NCI-H510A treated with DMSO at 0.1 percent for 48 hours (cell line): ENCODE measurements around the gene LLGL1.

ENCODE experiments used
- DNase-seq: peaks from one replicate; lab custom pipeline; 2025; lab: John Stamatoyannopoulos, UW

Gene LLGL1

DNA sequence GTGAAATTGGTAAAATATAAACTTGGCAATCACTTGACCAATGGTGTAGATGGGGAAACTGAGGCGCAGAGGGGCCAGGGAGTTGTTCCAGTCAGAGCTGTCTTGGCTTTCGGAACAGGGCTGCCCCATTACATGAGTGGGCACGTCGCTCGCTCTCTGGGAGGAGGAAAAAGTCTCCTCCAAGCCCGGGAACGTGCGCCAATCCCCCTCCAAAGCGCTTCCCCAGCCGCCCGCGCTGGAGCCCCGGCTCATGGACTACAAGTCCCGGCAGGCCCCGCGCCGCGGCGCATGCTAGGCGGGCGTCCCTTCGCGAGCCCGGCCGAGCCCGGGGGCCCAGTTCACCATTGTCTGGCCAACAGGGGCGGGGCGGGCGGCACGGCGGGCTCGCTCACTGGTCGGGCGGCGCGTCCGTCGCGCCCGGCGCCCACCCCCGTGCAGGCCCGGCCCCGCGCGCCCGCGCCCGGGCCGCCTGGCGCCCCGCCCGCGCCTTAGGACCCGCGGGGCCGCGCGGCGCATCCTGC is at the start of gene LLGL1:
Gene LLGL1 (plus strand): TSS at position 515 of the 521 bp plus-strand sequence. CDS start 48 bp downstream, outside the sequence.
- peak; percentile 88 for DNase-seq

DNA sequence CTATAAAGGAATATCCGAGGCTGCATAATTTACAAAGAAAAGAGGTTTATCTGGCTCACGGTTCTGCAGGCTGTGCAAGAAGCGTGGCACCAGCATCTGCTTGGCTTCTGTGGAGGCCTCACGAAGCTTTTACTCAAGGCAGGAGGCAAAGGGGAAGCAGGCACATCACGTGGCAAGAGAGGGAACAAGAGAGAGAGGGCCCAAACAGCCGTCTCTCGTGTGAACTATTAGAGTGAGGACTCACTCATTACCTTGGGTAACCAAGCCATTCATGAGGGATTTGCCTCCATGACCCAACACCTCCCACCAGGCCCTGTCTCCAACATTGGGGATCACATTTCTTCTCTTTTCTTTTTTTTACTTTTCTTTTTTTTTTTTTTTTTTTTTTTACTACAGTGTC is 49.3 kb upstream of the LLGL1 start:
- DNase-seq, result no peak

DNA sequence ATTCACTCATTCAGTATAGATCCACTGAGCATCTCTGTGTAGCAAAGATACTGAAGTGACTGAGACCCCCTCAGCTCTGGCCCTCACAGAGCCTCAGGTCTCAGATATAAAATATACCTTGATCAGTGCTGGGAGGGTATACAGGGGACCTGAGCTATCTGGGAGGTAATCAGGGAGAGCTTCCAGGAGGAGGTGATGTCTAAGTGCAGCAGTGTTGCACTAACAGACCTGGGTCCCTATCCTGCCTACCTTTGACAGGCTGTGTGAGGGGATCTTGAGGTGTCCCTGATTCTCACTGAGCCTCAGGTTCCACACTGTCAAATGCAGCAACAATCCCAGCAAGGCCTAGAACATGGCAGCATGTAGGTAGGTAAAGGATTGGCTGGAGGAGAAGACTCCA is 48.3 kb upstream of the LLGL1 start:
- DNase-seq, result no peak

DNA sequence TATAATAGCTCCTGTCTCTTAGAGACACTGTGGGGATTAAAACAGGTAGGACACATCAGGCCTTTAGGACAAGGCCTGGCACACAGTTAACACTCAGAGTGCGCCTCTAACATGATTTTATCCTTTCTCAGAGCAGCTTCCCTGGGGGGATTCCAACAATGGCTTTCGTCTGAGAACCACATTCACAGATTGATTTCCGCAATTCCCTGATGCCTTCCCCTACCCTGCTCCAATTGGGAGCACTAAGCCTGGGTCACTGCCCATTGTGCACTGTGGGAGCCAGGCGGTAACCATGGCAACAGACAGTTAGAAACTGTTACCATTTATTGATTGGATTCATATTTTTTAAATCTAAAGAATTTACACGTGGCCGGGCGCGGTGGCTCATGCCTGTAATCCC is 47.7 kb upstream of the LLGL1 start:
- DNase-seq, result no peak

DNA sequence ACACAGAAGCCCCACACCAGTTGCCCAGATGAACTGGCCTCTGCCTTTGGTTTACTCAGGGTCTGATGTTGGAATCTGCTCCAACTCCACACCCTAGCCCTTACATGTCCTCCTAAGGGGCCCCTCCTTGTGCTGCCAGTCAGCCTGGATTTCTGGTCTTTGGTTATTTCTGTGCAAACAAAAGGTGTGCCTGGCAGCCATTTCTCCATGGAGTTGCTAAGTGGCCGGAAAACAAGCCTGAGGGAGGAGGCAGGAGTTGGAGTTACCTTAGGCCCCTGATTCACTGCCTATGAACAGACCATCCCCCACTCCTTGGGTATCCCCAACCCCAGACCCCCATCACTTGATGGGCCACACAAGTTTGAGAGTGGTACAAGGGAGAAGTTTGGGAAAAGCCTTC is 46.2 kb upstream of the LLGL1 start:
- no peak for DNase-seq

DNA sequence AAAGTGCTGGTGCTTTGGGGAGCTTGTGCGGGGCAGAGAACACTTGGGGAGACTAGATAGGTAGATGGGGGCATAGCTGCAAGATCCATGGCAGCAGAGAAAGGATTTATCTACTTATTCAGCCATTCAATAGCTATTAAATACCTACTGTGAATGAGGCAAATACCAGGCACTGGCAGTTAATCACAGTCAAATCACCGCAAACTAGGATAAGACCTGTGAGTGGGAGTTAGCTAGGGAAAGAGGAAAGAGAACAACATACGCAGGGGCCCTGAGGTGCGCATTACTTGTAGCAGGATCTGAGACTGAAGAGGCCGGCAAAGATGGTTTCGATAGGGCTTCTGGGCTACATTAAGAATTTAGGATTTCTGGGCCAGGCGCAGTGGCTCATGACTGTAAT is 45.6 kb upstream of the LLGL1 start:
- no peak for DNase-seq

DNA sequence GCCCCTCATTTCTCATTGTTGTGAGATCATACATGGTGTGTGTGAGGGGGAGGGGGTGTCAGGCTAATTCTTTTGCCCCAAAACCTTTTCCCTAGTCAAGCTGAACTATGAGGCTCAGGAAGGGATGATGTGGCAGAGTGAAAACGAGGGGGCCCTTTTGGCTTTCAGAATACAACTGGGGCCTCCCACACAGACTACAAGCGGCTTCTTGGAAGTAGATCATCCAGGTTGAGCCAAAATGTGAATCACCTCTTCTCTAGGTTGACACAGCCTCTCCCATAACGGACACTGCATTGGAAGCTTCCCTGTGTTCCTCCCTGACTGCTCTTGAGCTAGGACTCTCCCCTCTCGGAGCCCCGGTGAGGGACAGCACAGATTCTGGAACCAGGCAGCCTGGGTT is 44.1 kb upstream of the LLGL1 start:
- DNase-seq, result no peak

DNA sequence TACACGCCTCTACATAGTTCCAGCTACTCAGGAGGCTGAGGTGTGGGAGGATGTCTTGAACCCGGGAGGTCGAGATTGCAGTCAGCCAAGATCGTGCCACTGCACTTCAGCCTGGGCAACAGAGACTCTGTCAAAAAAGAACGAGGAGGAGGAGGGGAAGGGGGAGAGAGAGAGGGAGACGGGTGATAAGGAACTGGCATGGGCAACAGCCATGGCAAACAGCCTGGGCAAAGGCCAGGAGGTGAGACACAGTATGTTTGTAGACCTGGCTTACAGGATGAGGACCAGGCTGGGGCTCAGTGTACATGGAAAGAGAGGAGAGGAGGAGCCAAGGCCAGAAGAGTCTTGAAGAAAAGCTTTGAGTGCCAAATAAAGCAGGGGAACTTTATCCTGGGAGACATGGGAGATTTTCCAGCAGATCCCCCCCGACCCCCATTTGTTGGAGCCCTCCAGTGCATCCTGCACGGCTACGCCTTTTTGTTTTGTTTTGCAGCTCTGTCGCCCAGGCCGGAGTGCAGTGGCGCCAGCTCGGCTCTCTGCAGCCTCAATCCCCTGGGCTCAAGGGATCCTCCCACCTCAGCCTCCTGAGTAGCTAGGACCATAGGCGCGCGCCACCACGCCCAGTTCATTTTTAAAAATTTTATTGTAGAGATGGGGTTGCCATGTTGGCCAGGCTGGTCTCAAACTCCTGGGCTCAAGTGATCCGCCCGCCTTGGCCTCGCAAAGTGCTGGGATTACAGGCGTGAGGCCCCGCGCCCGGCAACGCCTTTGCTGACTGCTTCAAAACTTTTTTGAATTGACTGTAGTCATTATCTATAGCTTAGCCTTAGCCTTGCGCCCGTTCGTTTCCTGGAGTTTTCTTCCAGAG is 43.1 kb upstream of the LLGL1 start:
- DNase-seq, result no peak

DNA sequence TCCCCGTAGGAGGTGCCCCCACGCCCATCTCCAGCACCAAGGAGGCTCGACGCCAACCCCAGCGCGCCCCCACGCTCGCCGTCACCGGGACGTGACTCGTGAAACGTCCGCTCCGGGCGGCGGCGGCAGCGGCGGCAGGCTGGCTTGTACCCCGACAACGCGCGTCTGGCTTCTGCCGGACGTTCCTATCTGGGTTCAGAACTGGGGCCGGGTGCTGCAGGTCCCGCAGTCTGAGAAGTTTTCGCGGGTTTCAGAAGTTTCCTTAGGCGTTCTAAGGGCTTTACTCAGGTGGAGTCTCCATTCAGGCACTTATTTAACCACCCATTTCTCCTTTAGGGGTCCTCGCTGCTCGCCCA is 42.5 kb upstream of the LLGL1 start:
- DNase-seq, result no peak

DNA sequence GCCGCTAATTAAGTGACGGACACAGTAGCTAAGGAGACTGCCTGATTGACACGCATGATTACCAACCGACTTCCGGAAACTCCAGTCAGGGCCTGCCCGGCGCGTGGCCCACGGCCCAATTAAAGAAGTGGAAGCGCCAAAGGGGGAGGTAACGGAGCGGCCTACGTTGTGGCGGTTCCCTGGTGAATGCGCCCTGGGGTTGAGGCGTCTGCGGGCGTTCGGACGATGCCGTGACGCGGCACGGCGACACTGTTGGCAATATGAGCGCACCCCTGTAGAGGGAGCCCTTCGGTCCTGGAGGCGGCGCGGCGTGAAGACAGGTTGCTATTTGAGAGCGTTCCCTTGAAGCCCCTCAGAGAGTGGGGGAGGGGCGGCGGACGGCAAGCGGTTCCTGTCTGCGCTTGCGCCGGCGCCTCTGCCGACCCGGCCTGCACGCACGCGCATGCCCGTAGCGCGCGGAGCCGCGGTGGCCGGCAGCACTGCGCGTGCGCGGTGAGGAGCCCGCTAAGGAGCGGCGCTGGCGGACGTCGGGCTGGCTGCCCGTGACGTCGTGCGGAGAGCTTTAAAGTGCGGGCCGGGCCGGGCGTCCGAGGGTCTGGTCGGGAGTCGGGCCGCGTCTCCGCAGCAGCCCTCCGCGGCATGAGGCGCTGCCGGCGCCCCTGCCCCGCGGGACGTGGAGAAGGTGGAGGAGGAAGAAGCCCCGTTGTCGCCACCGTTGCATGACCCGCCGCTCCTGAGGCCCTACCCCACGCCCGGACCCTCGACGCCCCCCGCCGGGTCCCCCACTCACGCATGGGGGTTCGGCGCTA is 41.9 kb upstream of the LLGL1 start, which contains the start of gene ALKBH5:
Gene ALKBH5 (plus strand): TSS at position 495 of the 809 bp plus-strand sequence. CDS start 416 bp downstream, outside the sequence.
- peak; percentile 97 for DNase-seq

DNA sequence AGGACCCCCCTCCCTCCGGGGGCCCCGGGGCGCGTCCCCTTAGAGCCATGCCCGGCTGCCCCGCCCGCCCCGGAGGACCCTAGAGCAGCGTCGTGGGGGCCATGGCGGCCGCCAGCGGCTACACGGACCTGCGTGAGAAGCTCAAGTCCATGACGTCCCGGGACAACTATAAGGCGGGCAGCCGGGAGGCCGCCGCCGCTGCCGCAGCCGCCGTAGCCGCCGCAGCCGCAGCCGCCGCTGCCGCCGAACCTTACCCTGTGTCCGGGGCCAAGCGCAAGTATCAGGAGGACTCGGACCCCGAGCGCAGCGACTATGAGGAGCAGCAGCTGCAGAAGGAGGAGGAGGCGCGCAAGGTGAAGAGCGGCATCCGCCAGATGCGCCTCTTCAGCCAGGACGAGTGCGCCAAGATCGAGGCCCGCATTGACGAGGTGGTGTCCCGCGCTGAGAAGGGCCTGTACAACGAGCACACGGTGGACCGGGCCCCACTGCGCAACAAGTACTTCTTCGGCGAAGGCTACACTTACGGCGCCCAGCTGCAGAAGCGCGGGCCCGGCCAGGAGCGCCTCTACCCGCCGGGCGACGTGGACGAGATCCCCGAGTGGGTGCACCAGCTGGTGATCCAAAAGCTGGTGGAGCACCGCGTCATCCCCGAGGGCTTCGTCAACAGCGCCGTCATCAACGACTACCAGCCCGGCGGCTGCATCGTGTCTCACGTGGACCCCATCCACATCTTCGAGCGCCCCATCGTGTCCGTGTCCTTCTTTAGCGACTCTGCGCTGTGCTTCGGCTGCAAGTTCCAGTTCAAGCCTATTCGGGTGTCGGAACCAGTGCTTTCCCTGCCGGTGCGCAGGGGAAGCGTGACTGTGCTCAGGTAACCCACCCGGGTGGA is 41.0 kb upstream of the LLGL1 start:
- no peak for DNase-seq

DNA sequence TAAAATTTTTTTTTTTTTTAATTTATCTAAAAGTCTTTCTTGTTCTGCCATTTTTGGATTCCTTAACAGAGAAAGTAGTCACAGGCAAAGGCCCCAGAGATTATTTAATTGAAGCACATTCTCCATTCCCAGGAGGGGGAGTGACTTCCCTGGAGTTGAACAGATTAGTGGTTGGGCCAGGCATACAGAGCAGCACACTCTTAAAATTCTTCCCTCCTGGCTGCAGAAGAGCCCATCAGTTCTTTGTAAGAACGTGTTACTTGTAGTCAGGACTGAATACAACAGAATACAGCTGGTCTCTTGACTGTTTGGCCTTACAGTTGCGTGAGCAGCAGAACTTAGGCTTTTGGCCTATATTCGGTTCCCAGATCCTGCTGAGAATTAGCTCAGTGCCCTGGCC is 40.0 kb upstream of the LLGL1 start:
- DNase-seq, result no peak

DNA sequence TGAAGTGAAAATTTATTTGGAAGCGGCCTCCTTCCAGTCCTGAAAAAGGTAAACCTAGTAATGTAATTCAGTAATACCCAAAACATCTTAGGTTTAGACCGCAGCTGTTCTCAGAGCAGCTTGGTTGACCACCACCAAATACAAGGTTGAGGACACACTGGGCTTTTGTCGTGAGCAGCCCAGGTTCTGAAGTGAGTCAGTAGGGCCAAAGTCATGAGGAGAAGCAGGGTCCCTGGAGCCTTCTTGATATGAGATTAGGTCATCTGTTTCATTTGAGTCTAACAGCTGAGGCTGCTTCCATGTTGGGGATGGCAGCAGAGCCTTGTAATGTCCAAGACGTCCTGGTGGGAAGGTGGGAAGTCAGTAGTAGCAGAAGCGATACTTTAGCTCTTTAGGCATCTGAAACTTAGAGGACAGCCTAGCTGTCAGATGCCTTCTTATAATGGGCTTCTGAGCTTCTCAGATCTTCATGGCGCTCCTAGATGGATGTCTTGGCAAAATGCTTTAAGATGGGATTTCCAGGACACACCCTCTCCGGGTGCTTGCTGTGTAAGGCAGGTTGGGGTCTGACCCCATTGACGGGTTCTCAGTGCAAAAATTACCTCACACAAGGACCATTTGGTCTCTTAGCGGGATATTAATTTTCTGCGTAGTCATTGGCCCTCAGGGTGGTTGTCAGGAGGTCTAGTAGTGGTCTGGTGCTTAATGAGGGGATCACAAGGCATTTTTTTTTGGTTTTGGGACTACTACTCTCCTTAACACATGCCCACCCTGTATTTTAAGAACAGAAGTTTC is 39.4 kb upstream of the LLGL1 start:
- no peak for DNase-seq

DNA sequence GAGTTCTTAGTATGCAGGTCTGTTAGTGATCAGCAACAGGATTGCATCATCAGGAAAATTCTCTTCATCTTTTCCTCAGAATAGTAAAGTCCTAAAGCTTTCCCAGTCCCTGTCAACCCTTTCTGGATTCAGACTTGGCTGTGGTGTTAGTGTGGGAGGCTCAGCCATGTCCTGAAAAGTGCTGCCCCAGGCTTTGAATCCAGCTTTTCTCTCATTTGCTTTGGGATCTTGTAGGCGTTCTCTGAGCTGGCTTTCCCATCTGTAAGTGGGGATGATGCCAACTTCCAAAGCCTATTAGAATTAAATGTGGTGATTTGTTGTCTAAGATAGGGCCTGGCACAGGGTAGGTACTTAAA is 38.8 kb upstream of the LLGL1 start:
- DNase-seq, result no peak

DNA sequence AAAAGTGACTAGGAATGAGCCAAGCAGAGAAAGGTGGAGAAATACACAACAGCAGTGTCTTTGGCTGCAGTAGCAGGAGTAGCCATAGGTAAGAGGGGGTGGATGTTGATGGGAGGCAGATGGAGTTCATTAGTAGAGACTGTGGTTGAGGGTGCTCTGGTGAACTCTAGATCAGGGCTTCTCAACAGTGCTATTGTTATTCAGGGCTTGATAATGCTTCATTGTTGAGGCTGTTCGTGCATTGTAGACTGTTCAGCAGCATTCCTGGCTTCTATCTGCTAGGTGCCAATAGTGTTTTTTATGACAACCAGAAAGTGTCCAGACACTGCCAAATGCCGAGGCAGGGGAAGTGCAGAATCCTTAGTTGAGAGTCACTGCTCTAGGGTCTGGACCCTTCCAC is 38.2 kb upstream of the LLGL1 start:
- no peak for DNase-seq

DNA sequence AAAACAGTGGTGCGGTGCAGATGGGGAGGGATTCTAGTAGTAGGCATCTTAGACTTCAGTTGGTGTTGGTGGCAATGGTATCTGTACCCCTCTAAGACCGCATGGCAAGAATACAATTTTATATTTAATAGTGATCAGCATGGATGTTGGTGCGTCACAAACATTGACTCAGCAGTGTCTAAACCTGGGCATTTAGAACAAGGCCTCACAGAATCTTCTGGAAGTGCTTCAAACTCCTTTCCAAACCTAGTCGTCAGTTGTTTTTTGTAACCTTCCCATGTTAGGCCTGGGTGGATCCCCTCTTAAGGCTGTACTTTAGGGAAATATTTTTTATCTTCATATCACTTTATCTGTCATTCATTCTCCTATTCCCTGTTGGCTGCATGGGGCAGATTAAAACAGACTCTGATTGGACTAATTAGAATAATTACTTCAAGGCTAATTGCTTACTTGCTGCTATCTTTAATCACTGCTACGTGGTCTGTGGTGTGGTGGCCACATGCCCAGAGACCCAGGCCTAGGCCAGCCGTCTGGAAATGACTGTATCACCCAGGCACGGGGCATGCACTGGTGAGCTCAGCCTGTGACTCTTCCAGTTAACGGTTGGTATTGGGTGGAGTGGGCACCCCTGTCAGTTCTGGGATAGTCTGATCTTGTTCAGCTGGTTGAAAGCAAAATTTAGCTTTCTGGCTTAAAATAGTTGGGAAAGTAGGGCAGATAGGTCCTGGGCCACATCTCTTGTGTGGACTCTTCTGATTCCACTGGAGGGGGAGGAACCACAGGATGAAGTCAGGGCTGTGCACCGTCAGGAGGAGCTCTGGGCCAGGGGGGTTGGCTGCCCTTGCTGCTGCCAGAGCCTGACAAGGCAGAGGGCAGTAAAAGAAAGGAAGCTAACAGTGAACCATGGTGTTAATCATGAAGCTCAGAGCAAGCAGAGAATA is 37.3 kb upstream of the LLGL1 start:
- no peak for DNase-seq

DNA sequence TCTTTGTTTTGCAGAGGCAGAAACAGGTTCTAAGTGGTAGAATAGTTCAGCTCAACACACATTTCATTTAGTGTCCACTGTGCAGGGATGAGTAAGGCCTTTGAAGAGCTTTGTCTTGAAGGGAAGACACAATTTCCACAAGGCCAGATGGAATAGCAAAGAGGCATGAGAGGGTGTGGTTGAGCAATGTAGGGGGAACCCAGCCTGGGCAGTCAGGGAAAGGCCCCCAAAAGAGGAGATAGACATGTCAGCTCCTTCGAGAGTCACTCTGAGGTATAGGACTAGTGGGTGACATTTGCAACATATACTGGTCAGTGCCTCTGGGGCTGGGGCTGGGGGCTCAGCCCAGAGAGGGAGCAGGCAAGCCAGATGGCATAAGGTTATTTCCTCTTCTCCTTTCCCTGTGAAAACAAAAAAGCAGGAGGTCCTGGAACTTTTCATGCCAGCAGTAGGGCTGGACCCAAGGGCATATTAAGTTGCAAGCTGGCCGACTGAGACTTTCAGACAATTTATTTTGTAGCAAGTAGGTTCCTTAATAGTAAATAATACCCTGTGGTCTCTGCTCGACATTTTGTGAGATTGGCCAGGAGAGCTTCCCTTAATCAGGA is 34.7 kb upstream of the LLGL1 start:
- no peak for DNase-seq

DNA sequence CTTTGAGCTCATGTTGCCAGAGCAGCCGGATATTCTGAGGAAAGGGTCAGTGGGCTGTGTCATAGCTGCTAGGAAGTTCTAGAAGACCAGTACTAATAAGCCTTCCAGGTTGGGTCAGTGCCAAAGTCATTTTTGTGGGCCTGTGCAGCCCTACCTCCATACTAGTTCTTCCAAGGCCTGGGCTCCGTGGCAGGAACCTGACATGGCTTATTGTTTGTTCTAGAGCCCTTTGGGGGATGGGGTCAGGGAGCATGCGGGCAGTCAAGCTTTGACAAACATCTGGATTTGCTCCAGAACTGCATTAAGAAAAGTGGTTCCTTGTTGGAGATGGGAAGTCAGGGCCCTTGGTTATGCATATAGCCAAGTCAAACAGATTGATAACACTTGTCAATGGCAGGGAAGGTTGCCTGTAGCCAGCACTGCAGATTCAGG is 34.2 kb upstream of the LLGL1 start:
- no peak for DNase-seq

DNA sequence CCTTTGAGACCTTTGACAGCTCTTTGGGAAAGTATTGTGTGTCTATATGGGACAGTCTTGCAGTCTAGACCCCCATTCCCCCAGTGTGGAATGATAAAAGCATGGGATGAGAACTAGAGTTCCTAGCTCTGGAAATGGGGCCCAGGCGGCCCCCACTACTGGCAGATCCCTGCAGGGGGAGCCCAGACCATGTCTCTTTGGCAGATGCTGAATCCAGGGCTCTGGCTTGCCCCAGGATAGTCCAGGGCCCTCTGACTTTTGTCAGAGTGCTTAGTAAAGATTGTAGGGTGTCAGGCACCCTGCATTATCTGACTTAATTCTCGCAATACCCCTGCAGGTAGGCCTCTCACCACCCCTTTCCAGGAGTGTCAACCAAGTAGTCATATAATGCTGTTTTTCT is 33.5 kb upstream of the LLGL1 start:
- no peak for DNase-seq

DNA sequence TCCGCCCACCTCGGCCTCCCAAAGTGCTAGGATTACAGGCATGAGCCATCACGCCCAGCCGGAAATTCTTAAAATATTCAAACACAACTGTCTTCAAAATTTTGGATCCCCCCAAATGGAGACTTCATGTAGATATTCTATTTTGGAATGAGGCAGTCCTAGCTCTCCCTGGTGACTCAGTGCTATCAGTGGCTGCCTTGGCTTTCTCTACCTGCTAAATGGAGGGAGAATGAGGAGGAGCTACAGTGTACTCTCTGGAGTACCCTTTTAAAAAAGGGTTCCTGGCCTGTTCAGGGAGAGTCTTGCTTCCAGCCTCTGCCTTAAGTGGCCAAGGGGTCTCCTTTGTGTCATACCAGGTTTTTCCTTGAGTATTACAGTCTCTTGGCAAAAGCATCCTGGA is 31.0 kb upstream of the LLGL1 start:
- no peak for DNase-seq
